OCI-LY1 (cell line): Measurements from ENCODE around the gene DENND1A.

ENCODE experiments used
- H2AFZ ChIP-seq: fragments of 200-600 bp; sonication (generic), shearing (Covaris generic); 2 replicates; pipeline ENCODE4 v1.6.0; 2014; ENCODE audit warnings: antibody characterized with exemption, mild to moderate bottlenecking, low read length
- H3F3A ChIP-seq: fragments of 200-600 bp; sonication (generic), shearing (Covaris generic); 2 replicates; pipeline ENCODE4 v1.6.0; 2014; ENCODE audit warnings: mild to moderate bottlenecking, antibody characterized with exemption, low read length, moderate library complexity; ENCODE audit not compliant: insufficient read depth
- H3K27ac ChIP-seq: fragments of 200-600 bp; sonication (generic); 2 replicates; pipeline ENCODE4 v1.5.1; 2014; ENCODE audit warnings: low read length, mixed run types, mild to moderate bottlenecking, low read depth; ENCODE audit not compliant: poor library complexity, severe bottlenecking
- H3K27me3 ChIP-seq: fragments of 200-600 bp; sonication (generic); 2 replicates; pipeline ENCODE4 v1.6.0; 2014; ENCODE audit warnings: antibody characterized with exemption, mild to moderate bottlenecking, low read length, moderate library complexity; ENCODE audit not compliant: insufficient read depth
- H3K36me3 ChIP-seq: fragments of 200-600 bp; sonication (generic); 2 replicates; pipeline ENCODE4 v1.6.1; 2014; ENCODE audit warnings: mild to moderate bottlenecking, antibody characterized with exemption, low read length, moderate library complexity, mixed read lengths; ENCODE audit not compliant: insufficient read depth
- H3K4me1 ChIP-seq: fragments of 200-600 bp; sonication (generic); 2 replicates; pipeline ENCODE4 v1.5.1; 2014; ENCODE audit warnings: mild to moderate bottlenecking, low read length, moderate library complexity; ENCODE audit not compliant: insufficient read depth, severe bottlenecking
- H3K4me2 ChIP-seq: fragments of 200-600 bp; sonication (generic), shearing (Covaris generic); 2 replicates; pipeline ENCODE4 v1.6.1; 2014; ENCODE audit warnings: low read length
- H3K4me3 ChIP-seq: fragments of 200-600 bp; sonication (generic); 2 replicates; pipeline ENCODE4 v1.5.1; 2014; ENCODE audit warnings: low read length, low read depth, mild to moderate bottlenecking, mixed read lengths; ENCODE audit not compliant: poor library complexity, severe bottlenecking
- H3K79me2 ChIP-seq: fragments of 200-600 bp; shearing (Covaris generic); 2 replicates; pipeline ENCODE4 v1.6.1; 2016; ENCODE audit warnings: mixed run types, low read length, mixed read lengths; ENCODE audit not compliant: insufficient read depth
- H3K9ac ChIP-seq: fragments of 200-600 bp; sonication (generic), shearing (Covaris generic); 2 replicates; pipeline ENCODE4 v1.6.1; 2014; ENCODE audit warnings: mild to moderate bottlenecking, low read length, mixed read lengths
- H3K9me2 ChIP-seq: fragments of 200-600 bp; sonication (generic), shearing (Covaris generic); 2 replicates; pipeline ENCODE4 v1.6.1; 2014; ENCODE audit warnings: low read depth, mild to moderate bottlenecking, low read length, mixed read lengths
- H3K9me3 ChIP-seq: fragments of 200-600 bp; shearing (Covaris generic); 2 replicates; pipeline ENCODE4 v1.6.1; 2014; ENCODE audit warnings: low read length, mixed read lengths
- H4K20me1 ChIP-seq: fragments of 200-600 bp; sonication (generic), shearing (Covaris generic); 2 replicates; pipeline ENCODE4 v1.6.0; 2016; ENCODE audit warnings: mild to moderate bottlenecking, low read length; ENCODE audit not compliant: insufficient read depth
- EZH2 ChIP-seq: fragments of 200-600 bp; sonication (generic), shearing (Covaris generic); IDR thresholded peaks from 2 replicates; pipeline ENCODE4 v1.8.0; 2017; ENCODE audit warnings: borderline replicate concordance, mixed run types, mild to moderate bottlenecking, antibody characterized with exemption, low read length, moderate library complexity, mixed read lengths
- TF ChIP-seq, protein P1 (sequence below): fragments of 200-600 bp; sonication (generic), shearing (Covaris generic); IDR thresholded peaks from 2 replicates; pipeline ENCODE4 v1.5.1; 2017; ENCODE audit warnings: mild to moderate bottlenecking, antibody characterized with exemption, low read length, moderate library complexity, mixed read lengths

Gene DENND1A

DNA sequence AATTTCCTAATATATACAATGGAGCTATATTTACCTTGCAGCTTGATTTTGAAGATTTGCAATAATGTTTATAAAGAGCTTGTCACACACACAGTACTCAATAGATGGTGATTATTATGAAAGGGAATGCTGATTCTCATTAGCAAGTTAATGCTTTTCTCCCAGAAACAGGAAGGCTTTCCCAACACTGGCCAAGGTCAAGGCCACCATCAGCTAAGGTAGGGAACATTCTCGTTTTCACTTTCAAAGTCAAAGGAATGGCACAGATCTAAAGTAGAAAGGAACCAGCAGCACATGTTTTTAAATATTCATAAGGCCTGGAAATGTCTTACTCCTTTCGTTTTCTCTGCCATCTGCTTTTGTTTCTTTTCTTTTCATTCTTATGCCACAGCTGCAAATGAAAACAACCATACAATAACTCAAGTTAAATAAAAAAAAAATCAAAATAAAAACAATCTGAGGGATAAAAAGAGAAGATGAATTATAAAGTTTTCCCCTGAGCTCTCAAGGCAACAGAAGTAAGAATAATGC lies 307.1 kb downstream of the DENND1A start:
- Histone ChIP-seq H3K9me3 (no peaks in the 10 kb centered on the region), H3K27ac (no peak overlapping the region), H2AFZ (no peak overlapping the region), H3F3A (no peaks in the 10 kb centered on the region; the same call in 1 of the 2 replicates), H3K4me3 (no peak overlapping the region), H3K79me2 (no peaks in the 10 kb centered on the region), H3K4me2 (no peak overlapping the region), H3K4me1 (no peaks in the 10 kb centered on the region), H3K27me3 (no peaks in the 10 kb centered on the region), H3K9ac (no peak overlapping the region), H3K9me2 (no peaks in the 10 kb centered on the region), H3K36me3 (no peaks in the 10 kb centered on the region), H4K20me1 (no peaks in the 10 kb centered on the region)
- TF ChIP-seq EZH2, result no peak
- TF ChIP-seq, protein P1, sequence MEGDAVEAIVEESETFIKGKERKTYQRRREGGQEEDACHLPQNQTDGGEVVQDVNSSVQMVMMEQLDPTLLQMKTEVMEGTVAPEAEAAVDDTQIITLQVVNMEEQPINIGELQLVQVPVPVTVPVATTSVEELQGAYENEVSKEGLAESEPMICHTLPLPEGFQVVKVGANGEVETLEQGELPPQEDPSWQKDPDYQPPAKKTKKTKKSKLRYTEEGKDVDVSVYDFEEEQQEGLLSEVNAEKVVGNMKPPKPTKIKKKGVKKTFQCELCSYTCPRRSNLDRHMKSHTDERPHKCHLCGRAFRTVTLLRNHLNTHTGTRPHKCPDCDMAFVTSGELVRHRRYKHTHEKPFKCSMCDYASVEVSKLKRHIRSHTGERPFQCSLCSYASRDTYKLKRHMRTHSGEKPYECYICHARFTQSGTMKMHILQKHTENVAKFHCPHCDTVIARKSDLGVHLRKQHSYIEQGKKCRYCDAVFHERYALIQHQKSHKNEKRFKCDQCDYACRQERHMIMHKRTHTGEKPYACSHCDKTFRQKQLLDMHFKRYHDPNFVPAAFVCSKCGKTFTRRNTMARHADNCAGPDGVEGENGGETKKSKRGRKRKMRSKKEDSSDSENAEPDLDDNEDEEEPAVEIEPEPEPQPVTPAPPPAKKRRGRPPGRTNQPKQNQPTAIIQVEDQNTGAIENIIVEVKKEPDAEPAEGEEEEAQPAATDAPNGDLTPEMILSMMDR, result no peak

DNA sequence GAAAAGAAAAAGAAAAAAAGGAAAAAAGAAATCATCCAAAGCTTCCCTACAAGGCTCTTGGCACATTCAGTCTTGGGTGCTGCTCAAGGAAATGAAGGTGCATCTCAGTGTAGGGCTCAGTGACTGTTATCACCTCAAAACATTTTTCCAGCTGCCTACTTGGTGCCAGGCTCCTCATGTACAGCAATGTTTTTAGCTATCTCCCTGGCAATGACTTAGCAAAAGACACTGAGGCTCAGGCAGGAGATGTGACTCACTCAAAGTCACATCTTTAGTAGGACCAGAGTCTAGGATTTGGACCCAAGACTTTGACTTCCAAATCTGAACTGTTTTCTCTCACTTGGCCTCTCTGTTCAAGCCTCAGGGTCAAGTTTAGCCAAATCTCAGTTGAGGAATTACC lies 309.7 kb downstream of the DENND1A start:
- H2AFZ ChIP-seq, result no peak overlapping the region

DNA sequence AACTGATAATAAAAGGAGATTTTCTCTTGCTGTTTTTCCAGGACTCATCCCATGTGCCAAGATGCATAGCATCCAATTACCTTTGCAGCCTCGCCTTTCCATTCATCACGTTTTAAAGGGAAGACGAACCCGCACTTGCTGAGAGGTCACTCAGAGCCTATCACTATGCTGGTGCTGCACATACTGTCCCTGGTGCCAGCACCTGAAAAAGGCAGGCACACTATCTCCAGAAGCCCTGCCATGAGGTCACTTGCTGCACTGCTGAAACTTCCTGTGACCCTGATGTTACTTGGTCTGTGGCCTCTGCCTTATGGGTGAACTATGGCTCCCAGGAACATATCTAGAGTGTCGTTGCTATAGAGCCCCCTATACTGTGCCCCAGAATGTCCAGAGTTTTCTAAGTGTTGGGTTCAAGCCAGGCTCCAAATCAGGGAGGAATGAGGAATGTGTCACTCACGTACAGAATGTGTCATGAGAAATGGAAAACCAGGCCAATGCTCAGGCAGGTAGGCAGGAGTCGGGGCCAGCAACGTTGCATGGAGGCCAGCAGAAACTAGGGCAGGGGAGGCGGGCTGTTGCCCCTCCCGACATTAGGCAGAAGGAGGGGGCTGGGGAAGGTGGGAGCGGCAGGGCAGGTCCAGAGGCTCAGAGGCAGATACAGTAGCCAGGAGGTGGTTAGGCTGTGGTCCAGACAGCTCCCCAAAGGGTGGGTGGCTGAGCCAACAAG lies 311.8 kb downstream of the DENND1A start:
- Histone ChIP-seq H4K20me1 (no peaks in the 10 kb centered on the region), H3K9me2 (no peaks in the 10 kb centered on the region), H3K4me3 (no peak overlapping the region), H3K79me2 (no peaks in the 10 kb centered on the region), H3K27me3 (no peaks in the 10 kb centered on the region), H3K9me3 (no peaks in the 10 kb centered on the region), H3K4me2 (no peak overlapping the region), H3K36me3 (no peaks in the 10 kb centered on the region), H2AFZ (no peak overlapping the region), H3K4me1 (peaks cover 20% of the 10 kb centered on the region), H3K27ac (no peak overlapping the region), H3K9ac (no peak overlapping the region), H3F3A (no peaks in the 10 kb centered on the region; the same call in 1 of the 2 replicates)
- TF ChIP-seq, protein P1, result no peak
- TF ChIP-seq EZH2, result no peak

More for the DNA sequence above, 309.7 kb downstream of the DENND1A start:
- Histone ChIP-seq H3K9ac (no peak overlapping the region), H3K4me2 (no peak overlapping the region), H3K4me1 (peaks cover 11% of the 10 kb centered on the region), H3F3A (no peaks in the 10 kb centered on the region; the same call in 1 of the 2 replicates), H3K9me2 (no peaks in the 10 kb centered on the region), H3K27ac (no peak overlapping the region), H4K20me1 (no peaks in the 10 kb centered on the region), H3K36me3 (no peaks in the 10 kb centered on the region), H3K4me3 (no peak overlapping the region), H3K27me3 (no peaks in the 10 kb centered on the region), H3K79me2 (no peaks in the 10 kb centered on the region), H3K9me3 (no peaks in the 10 kb centered on the region)
- TF ChIP-seq, protein P1, result no peak
- no peak for TF ChIP-seq EZH2
